OCI-LY3 (cell line): ENCODE data around the gene FTO.

Experiments
- EZH2phosphoT487 ChIP-seq: fragments of 200-600 bp; shearing (Covaris generic); IDR thresholded peaks from 2 replicates; pipeline ENCODE4 v1.6.1; 2018; ENCODE audit warnings: antibody characterized with exemption, mixed run types, low read depth
- TF ChIP-seq, protein P1 (sequence below): fragments of 200-600, 300-600 bp; sonication (generic); IDR thresholded peaks from 2 replicates; pipeline ENCODE4 v1.5.1; 2014; ENCODE audit warnings: antibody characterized with exemption, low read length, low read depth

DNA sequence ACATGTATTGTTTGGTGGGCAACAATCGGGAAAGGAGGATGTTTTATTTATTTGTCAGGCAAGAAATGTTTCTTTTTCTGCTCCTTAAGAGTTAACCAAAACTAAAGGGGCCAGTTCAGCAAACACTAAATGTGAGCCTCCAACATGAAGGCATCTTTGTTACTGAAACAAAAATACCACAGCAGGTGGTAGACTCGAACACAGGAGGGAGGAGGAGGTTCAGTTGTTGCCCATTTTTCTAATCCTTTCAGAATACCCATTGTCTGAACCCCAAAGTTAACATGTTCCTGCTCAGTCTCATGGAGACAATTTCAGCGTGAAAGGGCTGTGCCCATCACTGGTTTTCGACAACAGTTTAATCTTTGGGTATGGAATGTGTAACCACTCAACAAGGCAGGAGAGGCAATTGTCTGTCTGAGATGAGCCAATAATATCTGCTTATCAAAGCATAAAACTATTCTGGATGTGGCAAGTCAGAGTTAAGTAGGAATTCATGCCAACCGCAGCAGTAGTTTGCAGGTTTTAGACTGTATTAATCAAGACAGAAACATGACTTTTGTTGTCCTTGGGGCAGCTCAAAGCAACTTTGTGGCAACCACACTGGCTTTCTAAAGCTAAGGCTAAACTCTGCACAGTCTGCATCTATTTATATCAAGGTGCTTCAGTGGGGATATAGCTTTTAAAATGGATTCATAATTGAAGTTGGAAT, 211.7 kb downstream of the FTO start:
- TF ChIP-seq EZH2phosphoT487: no peak
- TF ChIP-seq, protein P1, sequence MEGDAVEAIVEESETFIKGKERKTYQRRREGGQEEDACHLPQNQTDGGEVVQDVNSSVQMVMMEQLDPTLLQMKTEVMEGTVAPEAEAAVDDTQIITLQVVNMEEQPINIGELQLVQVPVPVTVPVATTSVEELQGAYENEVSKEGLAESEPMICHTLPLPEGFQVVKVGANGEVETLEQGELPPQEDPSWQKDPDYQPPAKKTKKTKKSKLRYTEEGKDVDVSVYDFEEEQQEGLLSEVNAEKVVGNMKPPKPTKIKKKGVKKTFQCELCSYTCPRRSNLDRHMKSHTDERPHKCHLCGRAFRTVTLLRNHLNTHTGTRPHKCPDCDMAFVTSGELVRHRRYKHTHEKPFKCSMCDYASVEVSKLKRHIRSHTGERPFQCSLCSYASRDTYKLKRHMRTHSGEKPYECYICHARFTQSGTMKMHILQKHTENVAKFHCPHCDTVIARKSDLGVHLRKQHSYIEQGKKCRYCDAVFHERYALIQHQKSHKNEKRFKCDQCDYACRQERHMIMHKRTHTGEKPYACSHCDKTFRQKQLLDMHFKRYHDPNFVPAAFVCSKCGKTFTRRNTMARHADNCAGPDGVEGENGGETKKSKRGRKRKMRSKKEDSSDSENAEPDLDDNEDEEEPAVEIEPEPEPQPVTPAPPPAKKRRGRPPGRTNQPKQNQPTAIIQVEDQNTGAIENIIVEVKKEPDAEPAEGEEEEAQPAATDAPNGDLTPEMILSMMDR: no peak
